ENCODE measurements around the gene DTHD1. TPM values are rescaled to one million over a fixed set of nuclear protein-coding genes. Genes with fewer than 3 reads are reported as not detected.

The DTHD1 gene
- total RNA-seq, 1 donor from 2014 or later: 0.08 TPM

DNA sequence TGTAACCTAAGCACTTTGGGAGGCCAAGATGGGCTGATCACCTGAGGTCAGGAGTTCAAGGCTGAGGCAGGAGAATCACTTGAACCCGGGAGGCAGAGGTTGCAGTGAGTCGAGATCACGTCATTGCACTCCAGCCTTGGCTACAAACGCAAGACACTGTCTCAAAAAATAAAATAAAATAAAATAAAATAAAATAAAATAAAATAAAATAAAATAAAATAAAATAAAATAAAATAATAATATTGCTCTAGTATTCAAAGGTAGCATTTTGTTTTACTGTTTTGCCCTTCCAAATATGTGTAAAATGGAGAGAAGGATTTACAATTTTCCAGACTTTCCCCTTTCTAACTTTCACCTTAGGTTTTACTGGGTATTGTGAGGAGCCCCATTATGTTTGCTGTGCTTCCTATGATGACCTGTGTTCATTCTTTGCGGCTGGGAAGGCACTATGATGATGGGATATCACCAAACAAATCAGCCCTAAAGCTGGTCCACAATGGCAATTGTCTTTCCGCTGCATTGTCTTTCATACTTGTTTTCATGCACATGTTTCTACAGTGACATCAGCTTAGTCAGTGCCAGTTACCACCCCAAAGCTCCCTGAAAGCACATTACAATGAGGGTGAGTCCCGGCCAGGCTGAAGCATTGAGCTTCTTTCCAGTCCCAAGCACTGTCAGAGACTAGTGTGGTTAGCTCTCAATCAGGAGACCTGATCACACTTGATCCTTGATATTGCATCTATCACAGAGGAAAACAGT is 50.8 kb downstream of the DTHD1 start:
- intact Hi-C loops (cut with DNase I): no loop called here
- no peak for DNase-seq (ENCODE audit: low spot score)

DNA sequence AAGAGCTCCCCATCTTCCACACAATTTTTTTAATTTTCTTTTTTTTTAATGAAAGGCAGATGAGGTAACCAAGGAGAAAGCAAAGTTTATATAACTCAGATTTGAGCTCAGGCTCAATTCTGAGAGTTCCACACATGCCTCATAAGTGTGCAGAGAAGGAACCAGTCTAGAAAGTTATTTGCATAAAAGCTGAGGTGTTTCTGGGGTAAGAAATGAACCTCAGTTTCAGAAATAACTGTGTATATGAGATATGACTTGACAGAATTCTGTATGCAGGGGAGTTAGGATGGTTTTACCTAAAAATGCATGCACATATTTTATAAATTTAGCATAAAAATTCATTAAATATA is 51.3 kb downstream of the DTHD1 start:
- intact Hi-C loops (cut with DNase I): no loop called here
- DNase-seq (ENCODE audit: low spot score): no peak

DNA sequence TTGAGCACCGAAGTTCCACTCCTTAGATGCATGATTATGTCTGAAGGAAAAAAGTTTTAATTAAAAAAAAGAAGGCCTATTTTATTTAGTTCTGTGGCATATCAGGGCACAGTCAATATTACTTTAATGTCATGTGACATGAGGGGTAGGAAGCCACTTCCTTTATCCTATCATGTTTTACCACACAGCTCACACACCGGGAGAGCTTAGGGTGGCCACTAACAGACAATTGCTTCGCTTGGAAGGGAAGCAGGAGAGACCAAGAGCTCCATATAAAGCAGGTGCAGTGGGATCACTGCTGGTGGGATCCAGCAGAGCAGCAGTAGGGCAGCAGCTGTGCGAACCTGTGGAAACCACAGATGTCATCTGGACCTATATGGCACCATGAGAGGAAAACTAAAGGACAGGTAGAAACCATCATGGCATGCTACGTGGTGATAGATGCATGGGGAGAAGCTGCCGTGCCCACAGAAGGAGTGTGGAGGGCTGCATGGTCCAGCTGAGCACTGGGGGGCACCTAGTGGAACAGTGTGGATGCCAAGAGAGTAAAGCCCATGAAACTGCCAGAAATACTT is 52.0 kb downstream of the DTHD1 start:
- no peak for DNase-seq (ENCODE audit: low spot score)
- intact Hi-C loops (cut with DNase I): no loop called here

DNA sequence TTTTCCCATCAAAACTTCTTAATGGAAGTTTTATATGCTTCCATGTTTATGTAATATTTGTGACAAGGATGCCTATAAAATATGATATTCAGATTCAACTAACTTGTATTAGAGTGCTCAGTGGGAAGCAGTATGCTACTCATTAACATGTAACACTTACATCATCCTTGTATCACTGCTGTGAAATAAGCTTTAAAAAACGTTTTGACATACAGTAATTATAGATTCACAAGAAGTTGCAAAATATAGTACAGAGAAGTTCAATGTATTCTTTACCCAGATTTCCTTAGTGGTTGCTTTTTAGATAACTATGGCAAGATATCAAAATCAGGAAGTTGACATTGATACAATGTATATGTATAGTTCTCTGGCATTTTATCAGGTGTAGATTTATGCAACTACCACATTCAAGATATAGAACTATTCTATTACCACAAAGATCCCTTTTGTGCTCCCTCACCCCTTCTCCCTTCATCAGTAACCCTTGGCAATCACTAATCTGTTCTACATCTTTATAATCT is 56.3 kb downstream of the DTHD1 start:
- intact Hi-C loops (cut with DNase I): no loop called here
- no peak for DNase-seq (ENCODE audit: low spot score)

DNA sequence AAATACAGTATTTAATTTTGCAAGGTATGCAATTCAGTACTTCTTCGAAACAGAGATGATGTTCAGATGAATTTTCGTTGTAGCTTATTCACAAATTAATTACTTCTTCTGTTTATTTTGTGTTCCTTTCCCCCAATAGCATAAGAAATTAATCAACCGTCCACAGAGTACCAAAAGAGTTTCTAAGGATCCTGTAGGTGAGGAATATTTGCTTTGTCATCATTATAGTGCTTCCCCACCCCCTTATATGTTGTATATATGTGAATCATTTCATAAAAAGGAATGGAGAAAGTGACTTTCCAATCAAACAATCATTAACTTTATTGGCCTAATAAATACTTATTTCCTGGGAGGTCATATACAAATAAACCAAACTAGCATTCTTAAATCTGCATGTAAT is 57.6 kb downstream of the DTHD1 start:
- intact Hi-C loops (cut with DNase I): no loop called here
- DNase-seq (ENCODE audit: low spot score): no peak

DNA sequence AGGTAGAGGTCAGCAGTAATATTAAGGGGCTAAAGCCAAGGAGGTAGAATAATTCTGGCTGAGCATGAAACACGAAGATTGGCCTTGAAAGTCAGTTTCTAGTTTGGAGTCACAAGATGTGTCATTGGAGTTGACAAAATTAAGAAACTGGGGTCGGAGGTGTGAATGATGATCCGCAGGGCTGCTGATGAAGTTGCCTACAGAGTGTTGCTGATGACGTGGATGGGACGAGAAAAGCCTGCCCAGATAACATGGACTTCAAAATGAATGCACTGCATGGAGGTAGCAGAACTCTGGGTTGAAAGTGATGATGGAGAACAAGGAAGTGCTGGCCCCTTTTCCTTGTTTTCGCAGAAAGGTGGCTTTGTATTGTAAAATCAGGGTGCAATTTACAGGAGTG is 60.5 kb downstream of the DTHD1 start:
- intact Hi-C loops (cut with DNase I): no loop called here
- DNase-seq (ENCODE audit: low spot score): no peak

- intact Hi-C loops (cut with DNase I): no loop called here
- DNase-seq (ENCODE audit: low spot score): no peak
Measured at GRCh38 chr4:36343501-36344175, 62.2 kb downstream of the DTHD1 start.

DNA sequence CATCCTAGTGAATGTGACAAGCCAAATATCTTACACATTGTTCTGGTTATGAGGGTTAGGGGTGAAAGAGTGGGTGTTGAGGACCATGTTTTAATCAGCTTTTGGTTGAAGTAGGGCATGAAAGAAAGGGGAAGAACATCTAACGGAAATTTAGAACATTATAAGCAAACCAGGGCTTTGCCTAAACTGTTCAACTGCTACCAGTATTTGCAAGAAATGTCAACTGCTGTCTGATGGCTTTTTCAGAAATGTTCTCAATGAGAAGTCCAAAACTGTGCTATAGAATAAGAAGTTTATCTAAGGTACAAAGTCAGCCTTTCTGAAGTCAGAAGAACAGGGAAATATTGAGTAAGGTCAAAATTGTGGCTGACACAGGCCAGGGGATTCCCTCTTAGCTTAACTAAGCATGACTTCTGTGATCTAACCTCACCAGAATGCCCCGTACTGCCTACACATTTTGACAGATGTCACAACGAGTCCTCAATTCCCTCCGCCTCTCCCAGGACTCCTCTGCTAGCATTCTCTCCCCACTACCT is 67.1 kb downstream of the DTHD1 start:
- no peak for DNase-seq (ENCODE audit: low spot score)
- intact Hi-C loops (cut with DNase I): no loop called here

- intact Hi-C loops (cut with DNase I): no loop called here
- no peak for DNase-seq (ENCODE audit: low spot score)
Measured at GRCh38 chr4:36349938-36350549, 68.6 kb downstream of the DTHD1 start.

DNA sequence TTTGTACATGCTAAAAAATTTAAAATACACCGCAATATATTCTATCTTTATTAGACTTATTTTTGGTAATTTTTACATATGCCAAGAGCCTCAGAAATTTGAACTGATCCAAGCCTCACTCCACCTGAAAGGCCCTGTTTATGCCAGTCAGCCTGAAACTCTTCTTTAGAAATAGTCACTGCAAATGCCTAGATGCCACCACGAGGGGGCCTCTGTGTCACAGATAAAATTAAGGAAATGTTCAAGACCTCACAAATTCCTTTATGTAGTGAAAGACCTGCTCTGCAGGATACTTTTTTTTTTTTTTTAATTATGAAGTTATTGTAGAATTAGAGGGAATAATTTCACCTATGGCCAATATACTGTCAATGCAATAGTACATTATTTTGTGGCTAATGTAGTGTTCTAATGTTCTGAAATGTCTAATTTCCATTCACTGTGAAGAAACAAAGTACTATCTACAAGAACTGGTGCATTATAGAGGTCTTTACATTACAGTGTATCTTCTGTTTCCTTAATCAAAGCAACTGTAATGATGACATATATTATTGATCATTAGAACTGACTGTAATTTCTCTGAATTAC is 69.8 kb downstream of the DTHD1 start:
- no peak for DNase-seq (ENCODE audit: low spot score)
- intact Hi-C loops (cut with DNase I): no loop called here

GRCh38 chr4:36353998-36354397 is 72.6 kb downstream of the DTHD1 start:
- no peak for DNase-seq (ENCODE audit: low spot score)
- intact Hi-C loops (cut with DNase I): no loop called here

DNA sequence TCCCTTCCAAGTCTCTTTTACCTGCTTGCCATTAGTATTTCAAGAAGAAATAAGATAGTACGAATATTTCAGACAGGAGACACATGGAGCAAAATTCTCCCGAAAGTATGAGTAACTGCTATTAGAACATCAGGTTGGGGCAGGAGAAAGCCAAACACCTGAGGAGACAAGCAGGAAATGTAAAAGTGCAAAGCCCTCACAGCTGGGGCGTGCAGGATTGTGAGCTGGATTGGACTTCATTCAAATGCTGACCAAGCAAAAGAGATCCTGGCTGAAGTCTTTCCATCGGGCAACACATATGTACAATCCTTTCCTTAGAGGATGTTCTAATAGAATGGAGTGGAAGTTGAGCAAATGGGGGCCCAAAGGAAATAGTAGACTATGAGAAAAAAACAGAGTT is 76.8 kb downstream of the DTHD1 start:
- DNase-seq (ENCODE audit: low spot score): no peak
- intact Hi-C loops (cut with DNase I): no loop called here

DNA sequence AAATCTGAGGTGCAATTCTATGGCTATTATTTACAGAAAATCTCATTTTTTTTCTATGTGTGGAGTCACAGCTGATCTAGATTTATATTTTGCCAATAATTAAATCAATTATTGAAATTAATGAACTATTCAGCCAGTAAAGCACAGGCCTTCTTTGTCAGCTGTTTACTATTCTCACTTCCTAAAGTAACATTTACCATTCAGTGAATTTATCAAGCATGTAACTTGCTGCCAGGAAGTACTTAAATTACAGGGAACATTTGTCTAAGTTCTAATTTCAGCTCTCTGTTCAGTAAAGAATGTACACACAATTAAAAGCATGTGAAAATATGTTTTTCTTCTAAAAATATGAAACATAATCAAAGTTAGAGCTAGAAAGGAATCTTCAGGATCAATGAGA is 79.3 kb downstream of the DTHD1 start:
- no peak for DNase-seq (ENCODE audit: low spot score)
- intact Hi-C loops (cut with DNase I): no loop called here

DNA sequence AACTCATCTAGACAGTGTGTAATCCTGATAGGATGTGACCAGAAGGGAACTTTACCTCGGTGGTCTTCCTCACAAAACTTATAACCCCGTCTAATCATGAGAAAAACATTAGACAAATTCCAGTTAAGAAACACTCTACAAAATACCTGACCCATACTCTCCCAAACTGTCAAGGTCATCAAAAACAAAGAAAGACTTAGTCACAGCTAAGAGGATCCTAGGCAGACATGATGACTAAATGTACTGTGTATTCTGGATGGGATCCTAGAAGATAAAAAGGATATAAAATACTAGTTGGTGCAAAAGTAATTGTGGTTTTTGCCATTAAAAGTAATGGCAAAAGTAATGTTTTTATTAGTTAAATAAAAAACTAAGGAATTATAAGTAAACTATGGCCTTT is 81.6 kb downstream of the DTHD1 start:
- no peak for DNase-seq (ENCODE audit: low spot score)

GRCh38 chr4:36374836-36375511 is 93.6 kb downstream of the DTHD1 start:
- intact Hi-C loops (cut with DNase I): no loop called here

More for the DNA sequence above, 81.6 kb downstream of the DTHD1 start:
- intact Hi-C loops (cut with DNase I): no loop called here

GRCh38 chr4:36385951-36386571 is 104.6 kb downstream of the DTHD1 start:
- no peak for DNase-seq (ENCODE audit: low spot score)
- intact Hi-C loops (cut with DNase I): no loop called here

More at GRCh38 chr4:36374836-36375511, 93.6 kb downstream of the DTHD1 start:
- DNase-seq (ENCODE audit: low spot score): no peak

DNA sequence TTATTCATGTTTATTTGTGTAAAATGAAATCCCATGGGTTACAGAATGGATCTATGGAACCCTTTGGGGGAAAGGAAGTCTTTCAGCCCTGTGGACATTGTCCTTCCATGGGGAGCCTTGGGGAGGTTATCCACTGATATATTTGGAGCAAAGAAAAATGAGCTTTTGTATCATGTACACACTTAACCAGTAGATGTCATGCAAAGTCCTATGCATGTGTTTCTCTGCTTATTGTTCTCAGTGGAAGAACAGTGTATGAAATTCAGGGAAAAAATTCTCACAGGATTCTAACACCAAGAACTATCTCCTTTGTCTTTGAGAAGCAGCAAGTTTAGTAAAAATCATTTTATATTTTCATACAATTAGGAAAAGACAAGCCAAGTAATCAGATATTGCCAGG is 105.3 kb downstream of the DTHD1 start:
- DNase-seq (ENCODE audit: low spot score): no peak
- intact Hi-C loops (cut with DNase I): no loop called here

GRCh38 chr4:36388710-36389109 is 107.3 kb downstream of the DTHD1 start:
- DNase-seq (ENCODE audit: low spot score): no peak
- intact Hi-C loops (cut with DNase I): no loop called here

DNA sequence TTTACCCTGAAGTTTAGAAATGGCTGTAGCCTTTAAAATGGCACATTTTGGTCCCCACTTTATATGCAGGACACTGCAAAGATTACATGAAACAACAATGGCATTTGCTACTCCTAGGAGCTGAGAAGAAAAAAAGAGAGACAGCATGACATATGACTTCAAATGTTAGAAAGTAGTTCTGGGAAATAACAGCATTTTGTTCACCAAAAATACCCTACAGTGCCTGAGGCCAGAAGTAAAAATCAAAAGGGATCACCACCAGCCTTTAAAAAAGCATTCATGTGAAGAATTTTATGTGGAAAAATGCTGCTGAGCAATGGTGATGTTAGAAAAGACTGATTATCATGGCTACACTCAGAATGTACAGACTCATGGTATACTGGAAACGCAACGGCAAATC is 110.0 kb downstream of the DTHD1 start:
- intact Hi-C loops (cut with DNase I): no loop called here
- DNase-seq (ENCODE audit: low spot score): no peak
